ENCODE data around the gene ZBTB20. TPM values are rescaled to one million over a fixed set of nuclear protein-coding genes. Genes with fewer than 3 reads are reported as not detected.

ZBTB20 gene
- total RNA-seq, 2 experiments from 2014 or later, result 2.5 to 3.2 TPM

GRCh38 chr3:114958930-114959329 is 188.2 kb downstream of the ZBTB20 start:
- POLR2A ChIA-PET, result no interaction called here
- CTCF ChIA-PET, result interaction anchor here (0.7 kb wide), 1 partner anchor 23 kb away, joined by 3 read pairs; no protein-coding TSS in a partner anchor

- ChIA-PET POLR2A (no interaction called here), CTCF (no interaction called here)
Observed at GRCh38 chr3:114953800-114954199, 193.3 kb downstream of the ZBTB20 start.

GRCh38 chr3:114953215-114953799 is 193.8 kb downstream of the ZBTB20 start:
- POLR2A ChIA-PET, result no interaction called here

GRCh38 chr3:114942773-114943172 is 204.3 kb downstream of the ZBTB20 start:
- POLR2A ChIA-PET, result no interaction called here

More at GRCh38 chr3:114953215-114953799, 193.8 kb downstream of the ZBTB20 start:
- CTCF ChIA-PET, result no interaction called here

GRCh38 chr3:114941626-114942309 is 205.3 kb downstream of the ZBTB20 start:
- ChIA-PET CTCF (no interaction called here), POLR2A (no interaction called here)

More at GRCh38 chr3:114942773-114943172, 204.3 kb downstream of the ZBTB20 start:
- CTCF ChIA-PET, result no interaction called here

GRCh38 chr3:114939920-114940319 is 207.2 kb downstream of the ZBTB20 start:
- ChIA-PET POLR2A (no interaction called here), CTCF (no interaction called here)

- POLR2A ChIA-PET, result no interaction called here
- CTCF ChIA-PET, result no interaction called here
Observed at GRCh38 chr3:114933407-114933806, 213.7 kb downstream of the ZBTB20 start.

- ChIA-PET POLR2A (no interaction called here), CTCF (no interaction called here)
Observed at GRCh38 chr3:114929971-114930732, 216.9 kb downstream of the ZBTB20 start.

- CTCF ChIA-PET, result no interaction called here
- POLR2A ChIA-PET, result no interaction called here
Observed at GRCh38 chr3:114928989-114929640, 218.0 kb downstream of the ZBTB20 start.

GRCh38 chr3:114904633-114905032 is 242.5 kb downstream of the ZBTB20 start:
- ChIA-PET CTCF (no interaction called here), POLR2A (no interaction called here)

- ChIA-PET POLR2A (no interaction called here), CTCF (no interaction called here)
Observed at GRCh38 chr3:114903213-114903612, 243.9 kb downstream of the ZBTB20 start.

GRCh38 chr3:114902691-114903101 is 244.4 kb downstream of the ZBTB20 start:
- CTCF ChIA-PET, result no interaction called here
- POLR2A ChIA-PET, result no interaction called here

- POLR2A ChIA-PET, result no interaction called here
- CTCF ChIA-PET, result no interaction called here
Observed at GRCh38 chr3:114900908-114901307, 246.2 kb downstream of the ZBTB20 start.

- POLR2A ChIA-PET, result no interaction called here
- CTCF ChIA-PET, result no interaction called here
Observed at GRCh38 chr3:114899186-114899931, 247.7 kb downstream of the ZBTB20 start.

- CTCF ChIA-PET, result no interaction called here
- POLR2A ChIA-PET, result no interaction called here
Observed at GRCh38 chr3:114896978-114897377, 250.1 kb downstream of the ZBTB20 start.

- ChIA-PET POLR2A (interaction anchor here (0.6 kb wide), 1 partner anchor 108 kb away, joined by 4 read pairs; no protein-coding TSS in a partner anchor), CTCF (no interaction called here)
Observed at GRCh38 chr3:114893361-114893760, 253.7 kb downstream of the ZBTB20 start.

GRCh38 chr3:114892880-114893279 is 254.2 kb downstream of the ZBTB20 start:
- POLR2A ChIA-PET, result interaction anchor here (0.6 kb wide), 1 partner anchor 108 kb away, joined by 4 read pairs; no protein-coding TSS in a partner anchor
- CTCF ChIA-PET, result no interaction called here

- POLR2A ChIA-PET, result no interaction called here
- CTCF ChIA-PET, result no interaction called here
Observed at GRCh38 chr3:114892131-114892879, 254.8 kb downstream of the ZBTB20 start.

GRCh38 chr3:114887806-114888205 is 259.3 kb downstream of the ZBTB20 start:
- CTCF ChIA-PET, result no interaction called here
- POLR2A ChIA-PET, result no interaction called here

Measured in activated CD8-positive, alpha-beta memory T cell treated with anti-CD3 and anti-CD28 coated beads for 36 hours (primary cell).